Measurements from ENCODE around the gene ICAM4.

ICAM4 gene

DNA sequence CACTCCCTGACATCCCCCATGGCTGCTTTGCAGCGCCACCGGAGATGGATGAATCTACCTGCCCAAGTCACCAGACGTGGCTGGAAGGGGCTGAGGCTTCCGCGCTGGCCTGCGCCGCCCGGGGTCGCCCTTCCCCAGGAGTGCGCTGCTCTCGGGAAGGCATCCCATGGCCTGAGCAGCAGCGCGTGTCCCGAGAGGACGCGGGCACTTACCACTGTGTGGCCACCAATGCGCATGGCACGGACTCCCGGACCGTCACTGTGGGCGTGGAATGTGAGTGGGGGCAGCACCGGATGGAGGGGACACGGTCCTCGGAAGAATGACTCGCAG, 7.6 kb downstream of the ICAM4 start:
- H3K27ac ChIP-seq (replicated peaks): no peak overlapping the region
- H3K27me3 ChIP-seq (ENCODE audit: insufficient read depth, poor library complexity, severe bottlenecking): peaks cover 60% of the 10 kb centered on the region
- TF ChIP-seq, protein P1, sequence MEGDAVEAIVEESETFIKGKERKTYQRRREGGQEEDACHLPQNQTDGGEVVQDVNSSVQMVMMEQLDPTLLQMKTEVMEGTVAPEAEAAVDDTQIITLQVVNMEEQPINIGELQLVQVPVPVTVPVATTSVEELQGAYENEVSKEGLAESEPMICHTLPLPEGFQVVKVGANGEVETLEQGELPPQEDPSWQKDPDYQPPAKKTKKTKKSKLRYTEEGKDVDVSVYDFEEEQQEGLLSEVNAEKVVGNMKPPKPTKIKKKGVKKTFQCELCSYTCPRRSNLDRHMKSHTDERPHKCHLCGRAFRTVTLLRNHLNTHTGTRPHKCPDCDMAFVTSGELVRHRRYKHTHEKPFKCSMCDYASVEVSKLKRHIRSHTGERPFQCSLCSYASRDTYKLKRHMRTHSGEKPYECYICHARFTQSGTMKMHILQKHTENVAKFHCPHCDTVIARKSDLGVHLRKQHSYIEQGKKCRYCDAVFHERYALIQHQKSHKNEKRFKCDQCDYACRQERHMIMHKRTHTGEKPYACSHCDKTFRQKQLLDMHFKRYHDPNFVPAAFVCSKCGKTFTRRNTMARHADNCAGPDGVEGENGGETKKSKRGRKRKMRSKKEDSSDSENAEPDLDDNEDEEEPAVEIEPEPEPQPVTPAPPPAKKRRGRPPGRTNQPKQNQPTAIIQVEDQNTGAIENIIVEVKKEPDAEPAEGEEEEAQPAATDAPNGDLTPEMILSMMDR (IDR thresholded peaks at IDR 0.05; ENCODE audit: insufficient read depth, low read length): no peak
- no peak for TF ChIP-seq SPI1 (IDR thresholded peaks at IDR 0.05; ENCODE audit: borderline replicate concordance, low read depth)
- no peak for TF ChIP-seq POLR2AphosphoS5 (IDR thresholded peaks at IDR 0.05; ENCODE audit: low read depth)
- TF ChIP-seq, protein P2, sequence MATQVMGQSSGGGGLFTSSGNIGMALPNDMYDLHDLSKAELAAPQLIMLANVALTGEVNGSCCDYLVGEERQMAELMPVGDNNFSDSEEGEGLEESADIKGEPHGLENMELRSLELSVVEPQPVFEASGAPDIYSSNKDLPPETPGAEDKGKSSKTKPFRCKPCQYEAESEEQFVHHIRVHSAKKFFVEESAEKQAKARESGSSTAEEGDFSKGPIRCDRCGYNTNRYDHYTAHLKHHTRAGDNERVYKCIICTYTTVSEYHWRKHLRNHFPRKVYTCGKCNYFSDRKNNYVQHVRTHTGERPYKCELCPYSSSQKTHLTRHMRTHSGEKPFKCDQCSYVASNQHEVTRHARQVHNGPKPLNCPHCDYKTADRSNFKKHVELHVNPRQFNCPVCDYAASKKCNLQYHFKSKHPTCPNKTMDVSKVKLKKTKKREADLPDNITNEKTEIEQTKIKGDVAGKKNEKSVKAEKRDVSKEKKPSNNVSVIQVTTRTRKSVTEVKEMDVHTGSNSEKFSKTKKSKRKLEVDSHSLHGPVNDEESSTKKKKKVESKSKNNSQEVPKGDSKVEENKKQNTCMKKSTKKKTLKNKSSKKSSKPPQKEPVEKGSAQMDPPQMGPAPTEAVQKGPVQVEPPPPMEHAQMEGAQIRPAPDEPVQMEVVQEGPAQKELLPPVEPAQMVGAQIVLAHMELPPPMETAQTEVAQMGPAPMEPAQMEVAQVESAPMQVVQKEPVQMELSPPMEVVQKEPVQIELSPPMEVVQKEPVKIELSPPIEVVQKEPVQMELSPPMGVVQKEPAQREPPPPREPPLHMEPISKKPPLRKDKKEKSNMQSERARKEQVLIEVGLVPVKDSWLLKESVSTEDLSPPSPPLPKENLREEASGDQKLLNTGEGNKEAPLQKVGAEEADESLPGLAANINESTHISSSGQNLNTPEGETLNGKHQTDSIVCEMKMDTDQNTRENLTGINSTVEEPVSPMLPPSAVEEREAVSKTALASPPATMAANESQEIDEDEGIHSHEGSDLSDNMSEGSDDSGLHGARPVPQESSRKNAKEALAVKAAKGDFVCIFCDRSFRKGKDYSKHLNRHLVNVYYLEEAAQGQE (IDR thresholded peaks at IDR 0.05; ENCODE audit: insufficient replicate concordance, low read depth): no peak
- no peak for TF ChIP-seq GABPA (IDR thresholded peaks at IDR 0.05; ENCODE audit: low read depth)
- H3K4me3 ChIP-seq (replicated peaks; ENCODE audit: insufficient read depth, low read length): no peak overlapping the region
- no peak for DNase-seq (ENCODE audit: low read depth in 1 of 2, low spot score in 1 of 2)

DNA sequence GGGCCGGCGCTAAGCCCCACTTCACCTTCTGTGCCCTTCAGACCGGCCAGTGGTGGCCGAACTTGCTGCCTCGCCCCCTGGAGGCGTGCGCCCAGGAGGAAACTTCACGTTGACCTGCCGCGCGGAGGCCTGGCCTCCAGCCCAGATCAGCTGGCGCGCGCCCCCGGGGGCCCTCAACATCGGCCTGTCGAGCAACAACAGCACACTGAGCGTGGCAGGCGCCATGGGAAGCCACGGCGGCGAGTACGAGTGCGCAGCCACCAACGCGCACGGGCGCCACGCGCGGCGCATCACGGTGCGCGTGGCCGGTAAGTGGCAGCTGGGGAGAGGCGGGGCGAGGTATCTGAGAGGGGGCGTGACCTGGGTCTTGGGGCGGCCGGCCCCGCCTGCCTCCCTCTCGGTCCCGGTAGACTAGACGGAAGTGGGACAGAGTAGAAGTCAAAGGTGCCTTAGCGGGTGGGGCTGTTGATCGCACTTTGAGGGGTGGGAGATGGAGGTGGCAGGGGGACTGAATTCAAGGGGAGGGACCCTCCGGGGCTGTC, 8.6 kb downstream of the ICAM4 start:
- Histone ChIP-seq H3K27me3 (ENCODE audit: insufficient read depth, poor library complexity, severe bottlenecking) (peaks cover 51% of the 10 kb centered on the region), H3K4me3 (replicated peaks; ENCODE audit: insufficient read depth, low read length) (peak overlapping the region; percentile 20; the same call in 1 of the 2 replicates), H3K27ac (replicated peaks) (no peak overlapping the region)
- TF ChIP-seq SPI1 (IDR thresholded peaks at IDR 0.05; ENCODE audit: borderline replicate concordance, low read depth): no peak
- TF ChIP-seq, protein P1 (IDR thresholded peaks at IDR 0.05; ENCODE audit: insufficient read depth, low read length): no peak
- TF ChIP-seq GABPA (IDR thresholded peaks at IDR 0.05; ENCODE audit: low read depth): no peak
- TF ChIP-seq POLR2AphosphoS5 (IDR thresholded peaks at IDR 0.05; ENCODE audit: low read depth): no peak
- TF ChIP-seq, protein P2 (IDR thresholded peaks at IDR 0.05; ENCODE audit: insufficient replicate concordance, low read depth): no peak
- DNase-seq (ENCODE audit: low read depth in 1 of 2, low spot score in 1 of 2): no peak

DNA sequence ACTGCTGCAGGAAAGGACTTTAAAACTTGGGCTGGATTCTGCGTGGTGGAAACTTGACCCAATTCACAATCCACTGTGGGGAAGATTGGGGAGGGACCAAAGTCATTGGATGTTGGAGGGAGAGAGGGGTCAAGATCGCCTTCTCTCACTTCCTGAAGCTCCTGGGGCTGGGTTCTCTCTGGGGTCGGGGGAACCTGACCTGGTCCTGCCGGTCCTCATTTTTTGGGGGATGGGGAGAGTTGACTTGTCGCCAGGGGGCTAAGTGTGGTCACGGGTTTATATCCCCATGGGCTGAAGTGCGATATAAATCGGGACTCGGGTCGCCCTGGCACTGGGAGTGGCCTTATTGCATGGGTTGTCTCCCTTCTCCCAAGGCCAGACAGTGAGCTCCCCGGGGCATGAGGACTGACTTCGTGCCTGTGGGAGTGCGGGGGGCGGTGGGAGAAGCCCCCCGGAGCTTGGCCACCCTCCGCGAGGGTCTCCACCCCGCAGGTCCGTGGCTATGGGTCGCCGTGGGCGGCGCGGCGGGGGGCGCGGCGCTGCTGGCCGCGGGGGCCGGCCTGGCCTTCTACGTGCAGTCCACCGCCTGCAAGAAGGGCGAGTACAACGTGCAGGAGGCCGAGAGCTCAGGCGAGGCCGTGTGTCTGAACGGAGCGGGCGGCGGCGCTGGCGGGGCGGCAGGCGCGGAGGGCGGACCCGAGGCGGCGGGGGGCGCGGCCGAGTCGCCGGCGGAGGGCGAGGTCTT, 9.3 kb downstream of the ICAM4 start:
- Histone ChIP-seq H3K27ac (replicated peaks) (no peak overlapping the region), H3K27me3 (ENCODE audit: insufficient read depth, poor library complexity, severe bottlenecking) (peaks cover 44% of the 10 kb centered on the region), H3K4me3 (replicated peaks; ENCODE audit: insufficient read depth, low read length) (no peak overlapping the region)
- TF ChIP-seq, protein P1 (IDR thresholded peaks at IDR 0.05; ENCODE audit: insufficient read depth, low read length): no peak
- TF ChIP-seq, protein P2 (IDR thresholded peaks at IDR 0.05; ENCODE audit: insufficient replicate concordance, low read depth): no peak
- TF ChIP-seq GABPA (IDR thresholded peaks at IDR 0.05; ENCODE audit: low read depth) (no peak), POLR2AphosphoS5 (IDR thresholded peaks at IDR 0.05; ENCODE audit: low read depth) (no peak), SPI1 (IDR thresholded peaks at IDR 0.05; ENCODE audit: borderline replicate concordance, low read depth) (no peak)
- no peak for DNase-seq (ENCODE audit: low read depth in 1 of 2, low spot score in 1 of 2)
